ENCODE data around the gene BEST3. TPM values are rescaled to one million over a fixed set of nuclear protein-coding genes. Genes with fewer than 3 reads are reported as not detected.
A peak's percentile ranks its signal among the peaks of the same experiment; 100 is the strongest.
"Not testable (repeated sequence)": the region's sequence is repeated elsewhere in the genome, so short reads cannot be mapped to it uniquely, and the experiment has no call there.

Gene BEST3
- polyA plus RNA-seq, 1 experiment, result not detected

GRCh38 chr12:69666798-69667197 lies 32.3 kb downstream of the BEST3 start:
- TF ChIP-seq, protein P1, sequence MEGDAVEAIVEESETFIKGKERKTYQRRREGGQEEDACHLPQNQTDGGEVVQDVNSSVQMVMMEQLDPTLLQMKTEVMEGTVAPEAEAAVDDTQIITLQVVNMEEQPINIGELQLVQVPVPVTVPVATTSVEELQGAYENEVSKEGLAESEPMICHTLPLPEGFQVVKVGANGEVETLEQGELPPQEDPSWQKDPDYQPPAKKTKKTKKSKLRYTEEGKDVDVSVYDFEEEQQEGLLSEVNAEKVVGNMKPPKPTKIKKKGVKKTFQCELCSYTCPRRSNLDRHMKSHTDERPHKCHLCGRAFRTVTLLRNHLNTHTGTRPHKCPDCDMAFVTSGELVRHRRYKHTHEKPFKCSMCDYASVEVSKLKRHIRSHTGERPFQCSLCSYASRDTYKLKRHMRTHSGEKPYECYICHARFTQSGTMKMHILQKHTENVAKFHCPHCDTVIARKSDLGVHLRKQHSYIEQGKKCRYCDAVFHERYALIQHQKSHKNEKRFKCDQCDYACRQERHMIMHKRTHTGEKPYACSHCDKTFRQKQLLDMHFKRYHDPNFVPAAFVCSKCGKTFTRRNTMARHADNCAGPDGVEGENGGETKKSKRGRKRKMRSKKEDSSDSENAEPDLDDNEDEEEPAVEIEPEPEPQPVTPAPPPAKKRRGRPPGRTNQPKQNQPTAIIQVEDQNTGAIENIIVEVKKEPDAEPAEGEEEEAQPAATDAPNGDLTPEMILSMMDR (IDR thresholded peaks at IDR 0.05; ENCODE audit: insufficient read depth, low read depth, low read length), result no peak
- CTCF ChIA-PET, result interaction anchor here (0.9 kb wide), 1 partner anchor 10 kb away, joined by 3 read pairs; no protein-coding TSS in a partner anchor

GRCh38 chr12:69664930-69665377 lies 34.1 kb downstream of the BEST3 start:
- peak; percentile 7 for DNase-seq (ENCODE audit: low read depth)
- POLR2A ChIA-PET; H3K36me3 ChIP-seq (ENCODE audit: control insufficient read depth, insufficient read depth, low read length); H3K4me3 ChIP-seq (ENCODE audit: low read depth, low read length); H3K27me3 ChIP-seq (ENCODE audit: control insufficient read depth, insufficient read depth, low read length): not testable (repeated sequence)
- CTCF ChIA-PET, result interaction anchor here (0.7 to 1.8 kb wide), 7 partner anchors 9 to 166 kb away, joined by 3 to 7 read pairs (median 3); no protein-coding TSS in a partner anchor
- TF ChIP-seq, protein P1 (IDR thresholded peaks at IDR 0.05; ENCODE audit: insufficient read depth, low read depth, low read length), result peak; percentile 44

More at GRCh38 chr12:69666798-69667197, 32.3 kb downstream of the BEST3 start:
- no peak overlapping the region for H3K4me3 ChIP-seq (ENCODE audit: low read depth, low read length)
- POLR2A ChIA-PET, result no interaction called here
- no peaks in the 10 kb centered on the region for H3K27me3 ChIP-seq (ENCODE audit: control insufficient read depth, insufficient read depth, low read length)
- H3K36me3 ChIP-seq (ENCODE audit: control insufficient read depth, insufficient read depth, low read length), result no peaks in the 10 kb centered on the region
- no peak for DNase-seq (ENCODE audit: low read depth)

DNA sequence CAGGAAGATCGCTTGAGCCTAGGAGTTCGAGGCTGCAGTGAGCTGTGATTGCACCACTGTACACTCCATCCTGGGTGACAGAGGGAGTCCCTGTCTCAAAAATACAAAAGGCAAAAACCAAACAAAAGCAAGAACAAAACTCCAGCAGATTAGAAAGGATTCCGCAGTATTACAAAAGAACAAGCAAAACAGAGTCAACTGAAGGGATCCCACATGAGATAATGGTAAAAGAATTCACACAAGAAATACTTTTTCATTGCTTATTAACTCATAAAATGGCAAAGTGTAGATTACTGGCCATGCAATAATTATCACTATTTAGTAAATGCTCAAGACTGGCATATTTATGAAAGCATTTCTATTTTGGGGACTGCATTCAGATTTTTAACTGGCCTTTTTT lies 35.4 kb downstream of the BEST3 start:
- TF ChIP-seq, protein P1 (IDR thresholded peaks at IDR 0.05; ENCODE audit: insufficient read depth, low read depth, low read length), result no peak
- CTCF ChIA-PET, result interaction anchor here (0.7 to 1.8 kb wide), 7 partner anchors 9 to 294 kb away, joined by 3 to 4 read pairs (median 3); no protein-coding TSS in a partner anchor
- Histone ChIP-seq H3K27me3 (ENCODE audit: control insufficient read depth, insufficient read depth, low read length) (peaks cover 3% of the 10 kb centered on the region), H3K4me3 (ENCODE audit: low read depth, low read length) (no peak overlapping the region), H3K36me3 (ENCODE audit: control insufficient read depth, insufficient read depth, low read length) (no peaks in the 10 kb centered on the region)
- no peak for DNase-seq (ENCODE audit: low read depth)
- POLR2A ChIA-PET, result no interaction called here

GRCh38 chr12:69662764-69663163 lies 36.3 kb downstream of the BEST3 start:
- ChIA-PET POLR2A (no interaction called here), CTCF (no interaction called here)
- Histone ChIP-seq H3K27me3 (ENCODE audit: control insufficient read depth, insufficient read depth, low read length) (peaks cover 3% of the 10 kb centered on the region), H3K36me3 (ENCODE audit: control insufficient read depth, insufficient read depth, low read length) (no peaks in the 10 kb centered on the region), H3K4me3 (ENCODE audit: low read depth, low read length) (no peak overlapping the region)
- no peak for DNase-seq (ENCODE audit: low read depth)
- TF ChIP-seq, protein P1 (IDR thresholded peaks at IDR 0.05; ENCODE audit: insufficient read depth, low read depth, low read length), result no peak

GRCh38 chr12:69661386-69661785 lies 37.7 kb downstream of the BEST3 start:
- no peak for DNase-seq (ENCODE audit: low read depth)
- POLR2A ChIA-PET, result no interaction called here
- no peaks in the 10 kb centered on the region for H3K36me3 ChIP-seq (ENCODE audit: control insufficient read depth, insufficient read depth, low read length)
- TF ChIP-seq, protein P1 (IDR thresholded peaks at IDR 0.05; ENCODE audit: insufficient read depth, low read depth, low read length), result no peak
- no peak overlapping the region for H3K4me3 ChIP-seq (ENCODE audit: low read depth, low read length)
- CTCF ChIA-PET, result no interaction called here
- peaks cover 3% of the 10 kb centered on the region for H3K27me3 ChIP-seq (ENCODE audit: control insufficient read depth, insufficient read depth, low read length)
